HG02588 (cell line): ENCODE measurements around the gene ARHGAP36.

Experiments
- ATAC-seq: cut with Tn5 transposase; IDR thresholded peaks from one replicate; pipeline ENCODE4 v1.9.1; 2021; ENCODE audit warnings: mild to moderate bottlenecking, moderate library complexity; ENCODE audit not compliant: unreplicated experiment

Gene ARHGAP36, protein sequence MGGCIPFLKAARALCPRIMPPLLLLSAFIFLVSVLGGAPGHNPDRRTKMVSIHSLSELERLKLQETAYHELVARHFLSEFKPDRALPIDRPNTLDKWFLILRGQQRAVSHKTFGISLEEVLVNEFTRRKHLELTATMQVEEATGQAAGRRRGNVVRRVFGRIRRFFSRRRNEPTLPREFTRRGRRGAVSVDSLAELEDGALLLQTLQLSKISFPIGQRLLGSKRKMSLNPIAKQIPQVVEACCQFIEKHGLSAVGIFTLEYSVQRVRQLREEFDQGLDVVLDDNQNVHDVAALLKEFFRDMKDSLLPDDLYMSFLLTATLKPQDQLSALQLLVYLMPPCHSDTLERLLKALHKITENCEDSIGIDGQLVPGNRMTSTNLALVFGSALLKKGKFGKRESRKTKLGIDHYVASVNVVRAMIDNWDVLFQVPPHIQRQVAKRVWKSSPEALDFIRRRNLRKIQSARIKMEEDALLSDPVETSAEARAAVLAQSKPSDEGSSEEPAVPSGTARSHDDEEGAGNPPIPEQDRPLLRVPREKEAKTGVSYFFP

DNA sequence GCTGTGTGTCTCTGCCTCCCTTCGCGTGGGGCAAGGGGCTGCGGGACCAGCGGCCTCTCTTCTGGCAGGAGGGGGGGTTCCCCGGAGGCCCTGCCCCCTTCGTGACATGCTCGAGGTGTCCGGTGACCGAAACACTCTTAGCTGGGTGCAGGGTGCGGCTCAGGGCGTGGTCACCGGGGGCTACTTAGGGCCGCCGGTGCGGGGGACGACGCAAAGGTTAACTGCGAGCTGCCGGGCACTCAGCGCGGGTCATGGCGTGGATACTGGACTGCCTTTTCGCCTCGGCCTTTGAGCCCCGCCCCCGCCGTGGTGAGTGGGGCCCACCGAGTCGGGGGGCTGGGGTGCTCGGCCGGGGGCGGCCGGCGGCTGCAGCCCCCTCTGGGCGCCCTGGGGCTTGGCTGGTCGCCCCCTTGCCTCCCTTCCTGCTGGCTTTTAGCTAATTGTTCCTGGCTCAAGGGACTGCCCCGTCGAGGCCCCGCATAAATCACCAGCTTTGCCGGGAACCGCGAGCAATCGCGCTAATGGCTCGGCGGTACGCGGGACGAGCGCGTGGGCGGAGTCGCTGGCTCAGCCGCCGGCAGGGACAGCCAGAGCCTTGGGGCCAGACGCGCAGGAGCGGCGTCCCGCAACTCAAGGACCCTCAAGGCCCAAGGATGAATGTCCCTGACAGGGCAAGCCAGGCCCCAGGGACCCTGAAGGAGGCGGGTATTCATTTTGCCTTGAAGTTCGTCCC lies at the start of gene ARHGAP36:
ARHGAP36 (plus strand) TSS at position 211 of the 733 bp plus-strand sequence. CDS start 23,320 bp downstream, outside the sequence.
- no peak for ATAC-seq

DNA sequence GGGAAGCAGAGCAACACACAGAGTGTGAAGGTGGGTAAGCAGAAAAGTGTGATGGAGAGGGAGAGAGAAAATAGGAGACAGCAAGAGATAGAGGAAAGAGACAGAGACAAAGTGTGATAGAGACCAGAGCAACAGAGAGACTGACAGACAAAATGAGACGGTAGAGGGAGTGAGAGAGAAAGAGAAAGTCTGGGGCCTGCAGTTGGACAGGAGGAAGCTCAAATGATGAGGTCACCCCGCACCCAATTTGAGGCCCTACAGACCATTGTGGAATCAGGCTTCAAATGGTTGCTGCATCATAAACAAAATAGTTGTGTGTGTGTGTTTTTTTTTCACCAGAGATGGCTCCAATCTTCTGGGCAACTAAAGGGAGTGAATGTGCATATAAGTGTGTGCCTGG lies 48.0 kb upstream of the ARHGAP36 start:
- ATAC-seq = no peak

DNA sequence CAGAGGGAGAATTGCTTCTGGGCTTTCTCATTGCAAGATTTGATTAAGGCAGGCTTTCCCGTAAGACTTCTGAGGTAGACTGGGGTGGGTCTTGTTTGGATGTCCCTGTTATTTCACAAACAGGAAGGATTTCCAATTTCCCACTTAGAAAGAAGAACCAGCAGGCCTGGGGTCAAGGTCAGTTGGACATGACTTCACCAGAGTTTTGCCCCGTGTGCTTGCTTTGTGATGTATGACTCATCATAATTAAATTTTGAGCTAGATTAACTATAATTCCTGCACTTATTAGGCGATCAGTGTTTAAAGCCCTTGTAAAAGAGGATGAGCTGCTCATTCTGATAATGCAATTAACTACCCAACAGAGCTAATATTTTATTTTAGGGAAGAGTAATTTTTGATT lies 32.8 kb upstream of the ARHGAP36 start:
- ATAC-seq = no peak

DNA sequence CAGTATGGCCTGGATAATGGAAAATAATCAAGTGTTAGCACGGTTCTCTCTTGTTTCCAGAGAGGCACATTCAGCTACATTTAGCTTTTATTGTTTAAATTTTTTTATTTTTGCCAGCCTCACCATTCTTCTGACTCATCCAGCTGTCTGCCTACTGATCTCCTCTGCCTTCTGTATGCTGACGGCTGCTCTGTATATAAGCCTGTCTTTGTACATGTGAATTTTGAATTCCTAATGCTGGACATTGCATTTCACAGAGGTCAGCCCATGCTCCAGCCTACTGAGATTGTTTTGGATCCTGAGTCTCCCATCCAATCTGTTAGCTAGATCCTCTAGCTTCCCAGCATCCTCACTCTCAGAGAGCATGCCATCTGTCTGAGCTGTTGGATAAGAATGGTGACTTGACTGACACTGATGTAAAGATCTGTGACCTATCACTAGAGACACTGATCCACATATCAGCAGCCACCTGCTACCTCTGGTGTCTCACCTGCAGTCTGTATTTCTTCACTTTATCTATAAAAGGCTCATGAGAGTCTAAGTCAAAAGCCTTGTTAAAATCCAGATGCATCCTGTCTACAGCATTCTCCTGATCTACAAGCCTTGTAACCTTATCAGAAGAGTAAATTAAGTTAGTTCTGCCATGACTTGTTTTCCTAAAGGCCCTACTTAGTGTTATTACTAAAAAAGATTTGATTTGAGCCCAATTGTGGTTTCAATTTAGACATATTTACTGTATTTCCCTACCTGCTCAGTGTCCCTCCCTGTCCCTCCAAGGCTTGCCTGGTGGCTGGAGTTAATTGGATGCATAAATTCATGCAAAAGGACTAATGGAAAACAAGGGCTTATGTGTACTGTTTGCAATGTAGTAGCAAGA lies 25.6 kb upstream of the ARHGAP36 start:
- no peak for ATAC-seq

DNA sequence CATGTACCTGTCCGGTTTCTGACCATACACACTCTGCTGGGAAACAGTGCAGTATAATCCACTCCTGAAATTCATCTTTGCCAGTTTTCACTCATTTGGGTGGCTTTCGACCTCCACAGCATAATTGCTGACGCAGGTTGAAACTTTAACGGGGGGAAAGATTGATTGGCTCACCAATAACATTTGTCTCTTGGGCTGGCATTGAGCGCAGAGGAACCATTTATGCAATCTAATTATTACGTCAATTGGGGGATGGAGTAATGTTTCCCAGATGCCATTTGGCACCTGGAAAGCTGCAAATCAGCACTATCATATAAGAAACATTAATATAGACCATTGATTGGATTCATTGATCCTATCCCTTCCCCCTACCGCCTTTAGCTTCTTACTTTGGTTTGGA lies 24.1 kb upstream of the ARHGAP36 start:
- ATAC-seq = no peak

DNA sequence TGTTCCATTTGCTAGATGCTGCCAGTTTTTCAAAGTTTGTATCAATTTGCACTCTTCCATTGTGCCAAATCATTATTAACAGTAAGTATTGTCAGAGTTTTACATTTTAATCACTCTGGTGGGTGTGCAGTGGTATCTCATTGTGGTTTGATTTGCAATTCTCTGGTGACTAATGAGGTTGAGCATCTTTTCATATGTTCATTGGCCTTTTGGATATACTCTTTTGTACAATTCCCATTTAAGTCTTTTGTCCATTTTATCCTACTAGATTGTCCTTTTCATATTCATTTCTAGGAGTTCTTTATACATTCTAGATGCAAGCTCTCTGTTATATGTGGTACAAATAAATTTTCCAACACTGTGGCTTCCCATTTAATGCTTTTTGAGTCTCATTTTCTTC lies 17.4 kb upstream of the ARHGAP36 start:
- ATAC-seq = no peak

DNA sequence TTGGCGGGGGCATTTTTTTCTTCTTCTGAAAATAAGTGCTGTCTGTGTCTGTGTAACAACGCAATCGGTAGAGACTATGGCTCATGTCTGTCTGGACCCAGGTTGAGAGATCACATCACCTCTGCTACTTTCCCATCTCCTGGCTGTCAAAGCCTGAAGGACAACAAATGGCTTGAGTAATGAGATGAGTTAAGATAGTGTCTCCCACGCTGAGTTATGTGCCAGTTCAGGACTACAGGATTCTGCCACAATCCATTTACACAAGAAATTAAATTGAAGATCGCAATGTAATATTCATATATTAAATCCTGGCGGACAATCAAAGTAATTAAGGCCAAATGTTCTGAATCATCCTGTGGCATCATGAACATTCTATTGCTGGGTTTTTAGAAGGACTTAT lies 16.5 kb upstream of the ARHGAP36 start:
- no peak for ATAC-seq

DNA sequence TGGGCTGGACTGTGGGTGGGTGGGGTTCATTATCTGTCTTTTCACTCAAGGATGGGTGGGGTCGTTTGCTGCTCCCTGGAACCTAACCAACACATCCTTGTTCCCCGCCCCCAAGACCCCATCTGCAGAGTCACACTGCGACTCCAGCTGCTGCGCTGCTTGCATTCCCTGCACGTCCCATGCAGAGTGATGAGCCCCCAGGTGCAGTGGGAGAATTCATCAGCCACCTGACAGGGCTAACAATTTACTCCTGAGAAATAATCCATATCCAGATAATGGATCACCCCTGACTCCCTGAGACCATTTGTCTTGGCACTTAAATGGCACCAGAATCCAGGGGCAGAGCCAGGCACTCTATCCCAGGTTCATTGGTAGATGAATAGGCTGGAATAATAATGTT lies 12.4 kb upstream of the ARHGAP36 start:
- no peak for ATAC-seq

DNA sequence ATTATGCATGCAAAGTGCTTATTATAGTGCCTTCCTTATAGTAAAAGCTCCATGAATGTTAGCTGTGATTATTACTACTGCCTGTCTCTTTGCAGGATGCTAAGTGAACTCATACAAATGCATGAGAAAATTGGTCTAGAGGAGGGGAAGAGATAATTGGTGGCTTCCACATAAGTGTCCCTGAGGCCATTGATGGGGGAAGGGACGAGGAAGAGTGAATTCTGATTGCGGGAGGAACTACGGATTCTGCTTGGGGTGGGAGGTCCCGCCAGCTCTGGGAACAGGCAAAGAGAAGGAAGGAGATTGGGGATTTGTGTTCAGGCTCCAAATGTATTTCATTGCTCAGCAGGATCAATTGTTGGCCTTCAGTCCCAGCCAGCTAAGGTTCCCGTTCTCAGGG lies 11.6 kb upstream of the ARHGAP36 start:
- no peak for ATAC-seq

DNA sequence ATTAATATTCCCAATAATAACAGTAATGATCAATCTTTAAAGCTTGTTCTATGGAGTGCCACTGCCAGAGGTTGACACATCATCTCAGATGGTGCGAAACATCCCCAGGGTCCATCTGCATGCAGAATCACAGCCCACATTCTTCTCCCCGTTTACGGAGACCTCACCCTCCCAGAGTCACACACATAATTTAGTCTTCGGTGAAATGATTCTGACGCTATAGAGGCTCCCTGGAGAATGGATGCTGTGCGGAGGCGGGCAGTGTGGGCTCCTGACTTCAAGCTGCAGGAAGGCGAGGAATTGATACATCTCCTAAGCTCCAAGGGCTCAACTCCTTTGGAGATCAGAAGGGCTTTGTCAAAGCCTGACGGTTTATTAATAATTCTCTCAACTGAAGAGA lies 11.0 kb upstream of the ARHGAP36 start:
- no peak for ATAC-seq

DNA sequence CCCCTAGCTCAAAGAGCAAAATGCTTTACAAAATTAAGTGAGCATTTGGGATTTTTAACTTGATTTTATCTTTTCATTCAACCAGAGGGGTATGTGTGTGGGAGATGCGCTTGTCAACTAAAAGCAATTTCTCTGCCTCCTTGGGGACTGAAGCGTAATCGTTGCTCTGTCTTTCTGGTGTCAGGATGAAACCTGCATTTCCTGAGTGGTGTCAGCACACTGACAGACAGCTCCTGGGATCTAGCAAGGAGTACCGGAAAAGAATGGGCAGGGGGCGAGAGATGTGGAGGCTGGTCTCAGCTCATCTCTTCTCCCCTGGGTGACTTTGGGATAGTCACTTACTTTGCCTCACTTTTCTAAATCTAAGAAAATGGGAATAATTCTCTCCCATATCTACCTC lies 5.1 kb upstream of the ARHGAP36 start:
- no peak for ATAC-seq

DNA sequence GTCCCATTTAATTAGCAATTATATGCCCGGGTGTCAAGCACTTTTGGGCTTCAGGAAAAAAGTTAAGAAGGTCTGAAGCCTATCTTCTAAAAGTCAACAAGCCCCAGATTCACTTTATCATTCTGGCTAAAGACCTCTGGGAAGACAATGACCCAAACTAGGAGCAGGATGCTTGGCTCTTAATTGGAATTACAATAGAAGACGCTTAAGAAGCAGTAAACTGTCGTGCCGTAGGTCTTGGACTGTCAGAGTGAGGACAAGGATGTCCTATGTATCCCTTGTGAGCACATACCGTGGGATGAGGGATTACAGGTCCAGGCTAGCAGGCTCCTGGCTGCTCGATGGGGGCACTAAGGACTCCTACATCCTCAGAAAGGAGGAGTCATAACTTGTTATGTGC lies 3.2 kb upstream of the ARHGAP36 start:
- ATAC-seq = no peak

DNA sequence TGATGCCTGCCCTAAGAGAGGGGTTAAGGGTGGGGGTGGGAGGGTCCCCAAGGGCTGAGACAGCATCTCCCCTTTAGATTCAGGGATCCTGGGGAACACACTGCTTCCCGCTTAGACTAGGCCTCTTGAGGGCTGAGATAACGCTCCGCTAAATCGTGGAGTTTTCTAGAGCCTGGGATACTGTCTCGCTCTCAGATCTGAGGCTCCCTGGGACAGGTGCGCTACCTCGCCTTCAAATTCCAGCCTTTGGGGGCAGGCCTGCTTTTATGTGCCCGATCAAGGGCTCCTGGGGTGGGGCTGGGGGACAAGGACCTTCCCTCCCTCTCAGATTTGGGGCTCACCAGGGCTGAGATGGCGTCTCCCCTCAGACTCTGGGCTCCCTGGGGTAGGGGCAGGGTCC lies 440 bp upstream of the ARHGAP36 start:
- ATAC-seq = no peak

DNA sequence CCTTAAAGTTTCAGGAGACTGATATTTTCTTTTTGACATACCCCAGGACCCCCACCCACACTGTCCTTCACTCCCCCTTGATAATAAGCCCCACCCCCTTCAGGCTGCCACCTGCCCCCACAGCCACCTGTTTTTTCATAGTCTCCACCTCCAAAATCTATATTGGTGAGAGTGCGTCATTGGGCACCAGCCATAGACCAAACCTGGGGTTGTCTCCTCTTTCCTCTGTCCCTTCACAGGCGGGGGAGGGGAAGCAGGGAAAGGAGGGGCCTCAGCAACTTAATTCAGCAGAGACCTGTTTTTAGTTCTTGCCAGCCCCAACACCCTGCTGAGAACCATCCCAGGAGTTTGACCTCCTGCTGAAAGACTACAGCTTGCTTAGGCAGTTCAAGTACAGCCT lies 1.1 kb downstream of the ARHGAP36 start:
- no peak for ATAC-seq

DNA sequence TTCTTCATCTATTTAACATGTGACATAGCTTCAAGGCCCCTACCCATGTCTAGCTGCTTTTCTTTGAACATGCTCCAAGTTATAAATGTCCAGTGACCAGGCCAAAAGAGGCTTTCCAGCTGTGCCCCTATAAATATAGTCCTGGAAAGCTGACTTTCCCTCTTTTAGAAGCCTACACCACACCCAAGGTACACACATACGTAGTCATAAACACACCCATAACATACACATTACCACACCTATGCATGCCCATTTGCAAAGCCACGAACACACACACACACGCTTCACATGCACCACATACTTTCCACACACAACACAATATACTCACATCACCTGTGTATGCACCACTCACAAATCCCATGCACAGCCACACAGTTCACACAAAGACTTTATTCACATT lies 2.0 kb downstream of the ARHGAP36 start:
- ATAC-seq = no peak

DNA sequence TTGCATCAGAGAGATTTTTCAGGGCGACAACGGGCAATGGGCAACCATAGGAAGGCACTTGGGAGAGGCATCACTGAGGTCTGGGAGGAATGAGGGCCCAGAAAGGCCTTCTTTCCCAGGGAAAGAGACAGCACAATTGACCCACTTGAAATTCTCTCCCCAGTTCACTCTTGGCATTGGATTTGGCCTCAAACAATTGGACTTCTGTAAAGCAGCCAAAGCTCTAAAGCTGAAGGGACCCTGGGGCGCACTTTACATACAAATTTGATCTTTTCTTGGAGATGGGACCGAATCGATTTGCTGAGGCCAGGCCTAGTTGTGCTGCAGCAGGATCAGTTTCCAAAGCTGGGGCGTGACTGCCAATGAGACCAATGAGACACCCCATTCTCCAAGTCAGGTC lies 3.2 kb downstream of the ARHGAP36 start:
- no peak for ATAC-seq

DNA sequence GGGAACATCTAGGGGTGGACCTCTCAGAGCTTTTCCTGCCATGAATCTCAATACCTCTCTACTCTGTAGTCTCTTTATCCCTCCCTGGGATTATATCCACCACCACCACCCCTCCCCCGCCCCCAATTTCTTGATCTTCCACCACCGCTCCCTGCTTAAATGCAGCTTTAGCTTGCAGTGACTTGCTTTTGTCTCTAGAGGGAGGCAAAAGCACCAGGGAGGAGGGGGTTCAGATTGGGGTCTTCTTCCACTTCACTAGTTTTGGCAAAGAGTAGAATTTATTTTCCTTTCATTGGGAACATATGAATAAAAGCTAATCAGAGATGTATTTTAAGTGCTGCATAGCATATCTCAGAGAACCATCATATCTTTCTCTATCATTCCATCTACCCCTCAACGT lies 5.5 kb downstream of the ARHGAP36 start:
- no peak for ATAC-seq

DNA sequence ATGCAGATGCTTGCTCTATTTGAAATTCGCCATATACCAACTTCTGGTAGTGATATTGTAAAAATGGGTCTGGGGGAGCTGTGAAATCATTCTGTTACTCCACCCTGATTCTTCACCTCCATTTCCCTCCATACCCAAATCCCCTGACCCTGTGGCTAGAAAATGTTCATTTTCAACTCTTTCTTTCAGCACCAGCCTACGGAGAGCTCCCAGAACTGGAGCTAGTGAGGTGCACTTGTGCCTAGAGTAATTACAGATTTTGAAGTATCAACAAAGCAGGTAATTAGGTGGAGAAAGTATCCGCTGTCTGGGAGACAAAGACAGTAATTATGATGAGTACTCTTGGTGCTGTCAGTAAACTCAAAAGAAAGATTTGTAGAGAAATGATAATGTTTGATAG lies 8.1 kb downstream of the ARHGAP36 start:
- ATAC-seq = no peak

DNA sequence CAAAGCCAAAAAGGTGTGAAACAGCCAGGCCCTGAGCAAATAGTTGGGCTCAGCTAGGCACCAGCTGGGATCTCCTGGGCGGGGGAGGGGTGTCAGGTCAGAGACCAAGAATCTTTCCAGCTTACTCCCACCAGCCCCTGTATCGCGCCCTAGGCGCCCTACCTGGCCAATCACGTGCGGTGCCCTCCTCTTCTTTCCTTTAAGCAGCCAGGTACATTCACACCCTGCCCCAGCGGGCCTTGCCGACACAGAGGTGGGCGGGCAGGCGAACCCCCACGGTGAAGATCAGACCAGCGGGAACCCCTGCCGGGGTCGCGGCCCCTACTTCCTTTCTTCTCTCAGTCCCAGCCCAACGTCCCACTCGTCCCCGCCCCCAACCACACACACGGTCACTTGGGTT lies 9.1 kb downstream of the ARHGAP36 start:
- no peak for ATAC-seq

DNA sequence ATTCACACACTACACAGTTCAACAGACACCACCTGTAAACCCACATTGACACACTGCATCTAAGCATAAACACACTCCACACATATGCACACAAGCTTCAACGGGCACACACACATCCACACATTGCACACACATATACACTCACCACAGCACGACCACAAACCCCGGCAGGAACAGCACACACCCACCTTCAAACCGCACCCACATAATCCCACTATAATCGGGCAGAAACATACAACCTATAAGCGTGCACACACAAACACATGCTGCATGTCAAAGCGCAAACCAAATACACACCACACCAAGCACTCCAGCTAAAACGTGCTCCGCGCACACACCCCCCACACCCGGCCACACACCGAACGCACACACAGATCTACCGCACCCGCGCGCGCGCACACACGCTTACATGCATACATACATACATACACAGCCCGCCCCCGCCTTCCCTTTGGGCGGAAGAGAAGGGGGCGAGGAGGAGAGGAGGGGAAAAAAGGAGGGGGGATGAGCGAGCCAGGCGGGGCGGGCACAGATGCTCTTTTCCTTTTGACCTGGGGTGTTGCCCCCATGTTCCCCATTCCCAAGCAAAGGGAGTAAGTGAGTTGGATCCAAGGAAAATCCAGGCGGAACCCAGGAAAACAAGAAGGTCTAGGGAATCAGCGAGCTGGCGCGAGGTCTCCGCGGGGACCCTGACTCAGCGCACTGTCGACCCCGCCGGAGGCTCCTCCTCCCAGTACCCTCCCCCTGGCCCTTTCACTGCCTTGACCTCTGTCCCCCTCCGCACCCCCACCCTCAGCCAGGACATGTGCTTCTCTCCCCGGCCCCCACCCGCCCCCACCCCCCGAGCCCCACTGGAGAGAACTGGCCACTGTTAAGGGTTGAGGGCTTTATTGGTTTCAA lies 9.9 kb downstream of the ARHGAP36 start:
- no peak for ATAC-seq
